CD14-positive monocyte (primary cell): ENCODE measurements around the gene ASTN2. TPM values are rescaled to one million over a fixed set of nuclear protein-coding genes. Genes with fewer than 3 reads are reported as not detected.

ENCODE experiments used
- DNase-seq, 3 donors: peaks; one replicate each; pipeline ENCODE4 v3.0.0-alpha.2; 2011 to 2022
- H2AFZ ChIP-seq: 2 replicates; pipeline ENCODE4 v1.6.0; 2012; ENCODE audit warnings: mild to moderate bottlenecking, low read depth, low read length, inconsistent platforms; ENCODE audit not compliant: insufficient read depth, poor library complexity, severe bottlenecking
- H3K27ac ChIP-seq, 2 donors: 1 replicate in 1 of 2; 2 replicates in 1 of 2; pipeline ENCODE4 v1.5.1; 2012 to 2013; ENCODE audit warnings: low read length in 2 of 2, control low read depth in 1 of 2, inconsistent platforms in 1 of 2, low read depth in 1 of 2, mild to moderate bottlenecking in 1 of 2
- H3K27me3 ChIP-seq, 2 donors: one replicate each; pipeline versions ENCODE4 v1.6.0 to v1.6.1; 2011 to 2013; ENCODE audit warnings: low read length in 2 of 2; ENCODE audit not compliant: control insufficient read depth in 2 of 2, insufficient read depth in 2 of 2
- H3K36me3 ChIP-seq, 2 donors: replicated peaks in 1 of 2; 1 replicate in 1 of 2; 2 replicates in 1 of 2; pipeline versions ENCODE4 v1.5.1 to v1.6.1; 2012 to 2013; ENCODE audit warnings: low read length in 2 of 2, control low read depth in 1 of 2, inconsistent platforms in 1 of 2, mild to moderate bottlenecking in 1 of 2; ENCODE audit not compliant: insufficient read depth in 2 of 2, control insufficient read depth in 1 of 2
- H3K4me1 ChIP-seq, 2 donors: 1 replicate in 1 of 2; 2 replicates in 1 of 2; pipeline versions ENCODE4 v1.5.1 to v1.6.1; 2012 to 2013; ENCODE audit warnings: low read length in 2 of 2, control low read depth in 1 of 2, inconsistent platforms in 1 of 2, mild to moderate bottlenecking in 1 of 2, moderate library complexity in 1 of 2; ENCODE audit not compliant: insufficient read depth in 2 of 2, control insufficient read depth in 1 of 2
- H3K4me2 ChIP-seq: replicated peaks from 2 replicates; pipeline ENCODE3; 2012; ENCODE audit warnings: low read length, moderate library complexity, mild to moderate bottlenecking; ENCODE audit not compliant: poor library complexity, severe bottlenecking; ENCODE audit errors: extremely low read depth
- H3K4me3 ChIP-seq, 3 experiments: fragments of 200-600 bp in 1 of 3; sonication (generic) in 1 of 3; replicated peaks in 1 of 3; 1 replicate in 2 of 3; 2 replicates in 1 of 3; pipeline ENCODE4 v1.5.1; 2011 to 2013; ENCODE audit warnings: low read length in 3 of 3, mild to moderate bottlenecking in 3 of 3, control low read depth in 2 of 3, low read depth in 2 of 3, inconsistent platforms in 1 of 3, moderate library complexity in 1 of 3
- H3K79me2 ChIP-seq: 2 replicates; pipeline ENCODE4 v1.6.0; 2012; ENCODE audit warnings: mild to moderate bottlenecking, control low read depth, inconsistent platforms, low read length, moderate library complexity; ENCODE audit not compliant: insufficient read depth
- H3K9ac ChIP-seq: 2 replicates; pipeline ENCODE4 v1.6.0; 2017; ENCODE audit warnings: low read length, mild to moderate bottlenecking; ENCODE audit not compliant: insufficient read depth, poor library complexity, severe bottlenecking
- H3K9me3 ChIP-seq, 2 donors: replicated peaks in 1 of 2; 1 replicate in 1 of 2; 2 replicates in 1 of 2; pipeline versions ENCODE4 v1.5.1 to v1.6.1; 2012 to 2013; ENCODE audit warnings: low read length in 2 of 2, control low read depth in 1 of 2; ENCODE audit not compliant: control insufficient read depth in 1 of 2, insufficient read depth in 1 of 2
- H4K20me1 ChIP-seq: 2 replicates; pipeline ENCODE4 v1.6.0; 2012; ENCODE audit warnings: mild to moderate bottlenecking, low read length, control low read depth, moderate library complexity; ENCODE audit not compliant: insufficient read depth
- H3K27ac Mint-ChIP-seq, 7 donors: one replicate each; pipeline ENCODE4 v1.8.0; 2020; ENCODE audit warnings: mild to moderate bottlenecking in 7 of 7, mixed read lengths in 7 of 7, moderate library complexity in 6 of 7, inconsistent platforms in 2 of 7
- H3K27me3 Mint-ChIP-seq, 3 donors: one replicate each; pipeline ENCODE4 v1.8.0; 2021 to 2022; ENCODE audit warnings: low read depth in 3 of 3, mild to moderate bottlenecking in 3 of 3, mixed read lengths in 3 of 3, moderate library complexity in 3 of 3, inconsistent platforms in 1 of 3
- H3K36me3 Mint-ChIP-seq, 2 donors: one replicate each; pipeline ENCODE4 v1.8.0; 2020; ENCODE audit warnings: mixed read lengths in 2 of 2, inconsistent platforms in 1 of 2, mild to moderate bottlenecking in 1 of 2
- H3K4me1 Mint-ChIP-seq: one replicate; pipeline ENCODE4 v1.8.0; 2020; ENCODE audit warnings: mild to moderate bottlenecking, mixed read lengths
- H3K4me3 Mint-ChIP-seq, 2 donors: one replicate each; pipeline ENCODE4 v1.8.0; 2020; ENCODE audit warnings: mild to moderate bottlenecking in 2 of 2, mixed read lengths in 2 of 2, moderate library complexity in 1 of 2
- H3K9me3 Mint-ChIP-seq, 7 donors: one replicate each; pipeline ENCODE4 v1.8.0; 2020 to 2022; ENCODE audit warnings: mixed read lengths in 7 of 7, mild to moderate bottlenecking in 6 of 7, moderate library complexity in 6 of 7, inconsistent platforms in 2 of 7
- WGBS: methylation state at CpG from one replicate; pipeline ENCODE4 v1.1.5; 2013; ENCODE audit warnings: missing lambda C conversion rate; ENCODE audit not compliant: insufficient coverage; 5-methylcytosine and 5-hydroxymethylcytosine counted together
- intact Hi-C, 2 donors: fragments of 100-400 bp; cut with micrococcal nuclease; formaldehyde crosslinking; loops; one replicate each; pipeline versions ENCODE4 v1.15.0 to v1.15.1; 2023
- polyA plus RNA-seq, 3 donors: library from polyadenylated mRNA; depleted of rRNA in 1 of 3; unstranded in 2 of 3; stranded (reverse) in 1 of 3; fragments of 300-500 nt in 2 of 3; fragments of >200 nt in 1 of 3; fragmentation: Illumina TruSeq in 2 of 3; gene quantifications; 1 replicate in 2 of 3; 2 replicates in 1 of 3; pipeline ENCODE4 v1.2.3, GENCODE V29; 2012 to 2021
- TF ChIP-seq, protein P1 (sequence below): fragments of 200-600 bp; IDR thresholded peaks from one replicate; pipeline ENCODE4 v1.8.0; 2022; ENCODE audit warnings: antibody characterized with exemption, mild to moderate bottlenecking

ASTN2 gene
- polyA plus RNA-seq, 3 donors = not detected

DNA sequence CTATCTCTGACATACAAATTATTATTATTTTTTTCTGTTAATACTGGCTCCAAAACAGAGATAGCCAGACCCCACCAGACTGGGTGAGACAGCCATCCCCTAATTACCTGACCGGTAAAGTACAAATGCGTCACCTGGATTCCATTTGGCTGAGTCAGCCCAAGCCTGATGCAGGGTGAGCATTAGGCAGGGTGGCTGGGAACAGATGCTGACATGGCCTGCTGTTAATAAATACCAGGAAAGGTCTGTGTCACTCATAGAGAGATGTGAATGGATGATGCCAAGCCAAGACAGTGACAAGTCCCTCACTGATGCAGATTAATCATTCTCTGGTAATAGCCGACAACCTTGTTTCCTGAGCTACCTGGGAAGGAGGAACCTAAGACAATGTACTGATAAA is 544.3 kb downstream of the ASTN2 start:
- Histone ChIP-seq H3K27me3 (no peaks in the 10 kb centered on the region), H3K4me2 (no peak overlapping the region), H4K20me1 (no peaks in the 10 kb centered on the region), H3K9me3 (peaks cover 0 to 3% of the 10 kb centered on the region in 2 donors), H2AFZ (no peak overlapping the region), H3K4me3 (no peak overlapping the region), H3K9ac (no peak overlapping the region), H3K36me3 (no peaks in the 10 kb centered on the region), H3K79me2 (no peaks in the 10 kb centered on the region), H3K27ac (no peak overlapping the region), H3K4me1 (no peaks in the 10 kb centered on the region)
- Mint-ChIP-seq H3K9me3 (peaks cover 0 to 12% (median 5%) of the 10 kb centered on the region in 7 donors), H3K27me3 (peaks cover 0 to 2% (median 1%) of the 10 kb centered on the region in 3 donors), H3K4me1 (no peaks in the 10 kb centered on the region), H3K4me3 (no peak overlapping the region), H3K36me3 (no peaks in the 10 kb centered on the region), H3K27ac (no peak overlapping the region)
- intact Hi-C loops = no loop called here
- no peak for DNase-seq
- TF ChIP-seq, protein P1, sequence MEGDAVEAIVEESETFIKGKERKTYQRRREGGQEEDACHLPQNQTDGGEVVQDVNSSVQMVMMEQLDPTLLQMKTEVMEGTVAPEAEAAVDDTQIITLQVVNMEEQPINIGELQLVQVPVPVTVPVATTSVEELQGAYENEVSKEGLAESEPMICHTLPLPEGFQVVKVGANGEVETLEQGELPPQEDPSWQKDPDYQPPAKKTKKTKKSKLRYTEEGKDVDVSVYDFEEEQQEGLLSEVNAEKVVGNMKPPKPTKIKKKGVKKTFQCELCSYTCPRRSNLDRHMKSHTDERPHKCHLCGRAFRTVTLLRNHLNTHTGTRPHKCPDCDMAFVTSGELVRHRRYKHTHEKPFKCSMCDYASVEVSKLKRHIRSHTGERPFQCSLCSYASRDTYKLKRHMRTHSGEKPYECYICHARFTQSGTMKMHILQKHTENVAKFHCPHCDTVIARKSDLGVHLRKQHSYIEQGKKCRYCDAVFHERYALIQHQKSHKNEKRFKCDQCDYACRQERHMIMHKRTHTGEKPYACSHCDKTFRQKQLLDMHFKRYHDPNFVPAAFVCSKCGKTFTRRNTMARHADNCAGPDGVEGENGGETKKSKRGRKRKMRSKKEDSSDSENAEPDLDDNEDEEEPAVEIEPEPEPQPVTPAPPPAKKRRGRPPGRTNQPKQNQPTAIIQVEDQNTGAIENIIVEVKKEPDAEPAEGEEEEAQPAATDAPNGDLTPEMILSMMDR = no peak
- 92% methylated on average over 1 of the region's 3 CpGs for WGBS

- H3K4me1 Mint-ChIP-seq = no peaks in the 10 kb centered on the region
Observed at GRCh38 chr9:116868201-116868600, 546.7 kb downstream of the ASTN2 start.

More at GRCh38 chr9:116868201-116868600, 546.7 kb downstream of the ASTN2 start:
- H3K27ac ChIP-seq = no peak overlapping the region
- H3K79me2 ChIP-seq = no peaks in the 10 kb centered on the region
- no peak overlapping the region for H3K4me3 Mint-ChIP-seq
- TF ChIP-seq, protein P1 = no peak
- no peak for DNase-seq
- WGBS = 80% methylated on average over 2 of the region's 3 CpGs
- H2AFZ ChIP-seq = no peak overlapping the region
- H3K36me3 ChIP-seq = no peaks in the 10 kb centered on the region
- H3K27me3 ChIP-seq = no peaks in the 10 kb centered on the region
- no peak overlapping the region for H3K27ac Mint-ChIP-seq
- no peak overlapping the region for H3K4me3 ChIP-seq
- no peak overlapping the region for H3K4me2 ChIP-seq
- H3K36me3 Mint-ChIP-seq = no peaks in the 10 kb centered on the region
- H3K9me3 ChIP-seq = no peaks in the 10 kb centered on the region
- H3K4me1 ChIP-seq = no peaks in the 10 kb centered on the region
- intact Hi-C loops = loop anchor here in 1 of 2 donors (5.0 kb wide), 1 partner anchor 411 kb away; no protein-coding TSS in a partner anchor
- peaks cover 0 to 7% (median 1%) of the 10 kb centered on the region in 3 donors for H3K27me3 Mint-ChIP-seq
- H3K9me3 Mint-ChIP-seq = peaks cover 0 to 6% (median 2%) of the 10 kb centered on the region in 7 donors
- H4K20me1 ChIP-seq = no peaks in the 10 kb centered on the region
- H3K9ac ChIP-seq = no peak overlapping the region
